Activated CD8-positive, alpha-beta memory T cell treated with anti-CD3 and anti-CD28 coated beads for 36 hours (primary cell): ENCODE results near the gene GEMIN4. TPM values are rescaled to one million over a fixed set of nuclear protein-coding genes. Genes with fewer than 3 reads are reported as not detected.
"Not testable (repeated sequence)": the region's sequence is repeated elsewhere in the genome, so short reads cannot be mapped to it uniquely, and the experiment has no call there.

ENCODE experiments used
- CTCF ChIA-PET: fragments of 350-600 bp; sonication (Branson Sonifier 250); formaldehyde crosslinking; loops from one replicate; lab custom pipeline; 2021; ENCODE audit warnings: antibody characterized with exemption; lab: Charles Lee
- POLR2A ChIA-PET: fragments of 350-600 bp; sonication (Branson Sonifier 250); formaldehyde crosslinking; loops from one replicate; lab custom pipeline; 2021; ENCODE audit warnings: antibody characterized with exemption; lab: Charles Lee
- total RNA-seq, 2 experiments: library from RNA; stranded (reverse); gene quantifications; one replicate each; pipeline ENCODE4 v1.2.3, GENCODE V29; 2021

The GEMIN4 gene
- total RNA-seq, 2 experiments from 2014 or later: 58.3 to 62.5 TPM

DNA sequence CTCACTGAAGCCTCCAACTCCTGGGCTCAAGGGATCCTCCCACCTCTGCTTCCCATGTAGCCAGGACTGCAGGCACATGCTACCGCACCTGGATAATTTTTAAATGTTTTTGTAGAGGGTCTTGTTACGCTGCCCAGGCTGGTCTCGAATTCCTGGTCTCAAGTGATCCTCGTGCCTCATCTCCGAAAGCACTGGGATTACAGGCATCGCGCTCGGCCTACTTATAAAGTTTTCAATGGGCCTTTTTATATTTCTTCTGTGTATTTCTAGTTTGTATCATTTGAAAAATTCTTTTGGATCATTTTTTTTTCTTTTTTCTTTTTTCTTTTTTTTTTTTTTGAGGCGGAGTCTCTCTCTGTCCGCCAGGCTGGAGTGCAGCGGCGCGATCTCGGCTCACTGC lies 27.0 kb downstream of the GEMIN4 start:
- POLR2A ChIA-PET: no interaction called here
- CTCF ChIA-PET: no interaction called here

DNA sequence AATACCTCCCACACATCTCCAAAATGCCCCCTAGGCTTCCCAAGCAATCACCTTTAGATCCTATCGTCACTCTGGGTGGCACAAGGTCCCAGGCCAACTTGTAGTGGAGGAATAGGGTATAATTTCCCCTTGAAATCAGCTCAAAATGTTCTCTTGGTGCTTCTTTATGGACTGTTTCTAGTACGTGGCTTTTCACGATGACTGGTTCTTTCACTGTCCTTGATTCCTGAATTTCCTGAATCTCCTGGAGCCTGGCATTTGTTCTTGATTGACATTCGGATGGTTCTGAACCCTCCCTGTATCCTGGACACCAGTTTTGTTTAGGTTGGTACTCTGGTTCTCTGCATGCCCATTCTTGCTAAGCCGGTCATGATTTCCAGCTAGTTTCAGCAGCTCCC lies 30.5 kb downstream of the GEMIN4 start:
- CTCF ChIA-PET: no interaction called here
- POLR2A ChIA-PET: no interaction called here

DNA sequence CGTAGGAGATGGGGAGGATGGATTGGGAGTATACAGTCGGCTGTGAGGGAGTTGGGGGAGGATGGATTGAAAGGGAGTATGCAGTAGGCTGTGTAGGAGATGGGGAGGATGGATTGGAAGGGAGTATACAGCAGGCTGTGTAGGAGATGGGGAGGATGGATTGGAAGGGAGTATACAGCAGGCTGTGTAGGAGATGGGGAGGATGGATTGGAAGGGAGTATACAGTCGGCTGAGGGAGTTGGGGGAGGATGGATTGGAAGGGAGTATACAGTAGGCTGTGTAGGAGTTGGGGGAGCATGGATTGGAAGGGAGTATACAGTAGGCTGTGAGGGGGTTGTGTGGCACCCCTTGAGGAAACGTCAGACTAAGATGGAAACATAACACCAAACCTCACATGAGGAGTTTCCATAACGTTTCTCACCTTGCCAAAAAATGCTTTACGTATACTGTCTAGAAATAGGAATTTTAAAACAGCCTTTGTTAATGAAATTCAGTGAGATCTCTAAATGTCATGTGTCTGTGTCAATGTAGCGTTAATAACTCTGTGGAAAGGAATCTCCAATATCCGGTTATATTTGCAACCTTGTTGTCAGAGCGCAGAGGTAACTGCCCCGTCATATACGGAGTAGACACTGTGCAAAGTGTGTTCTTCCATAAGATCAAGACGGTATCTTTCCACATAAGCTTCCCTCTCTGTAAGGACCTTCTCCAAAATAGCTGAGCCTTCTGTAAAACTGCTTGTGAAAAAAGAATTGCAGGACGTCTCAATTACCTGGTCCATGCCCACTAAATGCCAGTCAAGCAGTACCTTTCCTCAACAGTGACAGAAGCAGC lies 31.1 kb downstream of the GEMIN4 start:
- POLR2A ChIA-PET: no interaction called here
- CTCF ChIA-PET: no interaction called here

DNA sequence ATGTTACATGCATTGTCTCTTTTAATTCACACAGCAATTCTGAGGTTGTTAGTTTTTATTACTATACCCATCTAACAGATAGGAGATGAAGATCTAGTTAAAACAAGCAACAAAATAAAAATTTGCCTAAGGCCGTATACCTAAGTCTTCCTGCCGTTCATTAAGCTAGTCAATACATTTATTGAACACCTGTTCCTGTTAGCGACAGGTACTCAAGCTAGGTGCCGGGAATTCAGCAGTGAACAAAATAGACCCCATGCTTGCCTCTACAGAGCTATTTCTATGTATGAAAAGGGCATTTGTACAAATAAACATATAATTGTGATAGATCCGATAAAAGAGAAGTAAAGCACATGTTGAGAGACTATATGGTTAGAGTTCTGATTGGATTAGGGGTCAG lies 34.0 kb downstream of the GEMIN4 start:
- CTCF ChIA-PET: interaction anchor here (0.7 kb wide), 1 partner anchor 17 kb away, joined by 5 read pairs; no protein-coding TSS in a partner anchor

DNA sequence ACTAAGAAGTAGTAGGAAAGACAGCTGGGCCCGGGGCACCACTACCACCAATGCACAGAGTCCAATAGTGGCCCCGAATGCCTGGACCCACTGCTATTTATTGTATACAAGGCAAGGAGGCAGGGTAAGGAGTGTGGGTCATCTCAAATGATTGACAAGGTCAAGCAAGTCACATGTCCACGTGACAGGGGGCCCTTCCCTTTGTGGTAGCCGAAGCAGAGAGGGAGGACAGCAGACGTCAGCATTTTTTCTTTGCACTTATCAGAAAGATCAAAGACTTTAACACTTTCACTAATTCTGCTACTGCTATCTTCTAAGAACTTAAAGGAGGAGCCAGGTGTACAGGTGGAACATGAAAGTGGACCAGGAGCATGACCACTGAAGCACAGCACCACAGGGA lies 43.9 kb downstream of the GEMIN4 start:
- ChIA-PET CTCF (no interaction called here), POLR2A (no interaction called here)

More for the DNA sequence above, 34.0 kb downstream of the GEMIN4 start:
- POLR2A ChIA-PET: interaction anchor here (0.6 kb wide), 1 partner anchor 57 kb away, joined by 3 read pairs; no protein-coding TSS in a partner anchor

DNA sequence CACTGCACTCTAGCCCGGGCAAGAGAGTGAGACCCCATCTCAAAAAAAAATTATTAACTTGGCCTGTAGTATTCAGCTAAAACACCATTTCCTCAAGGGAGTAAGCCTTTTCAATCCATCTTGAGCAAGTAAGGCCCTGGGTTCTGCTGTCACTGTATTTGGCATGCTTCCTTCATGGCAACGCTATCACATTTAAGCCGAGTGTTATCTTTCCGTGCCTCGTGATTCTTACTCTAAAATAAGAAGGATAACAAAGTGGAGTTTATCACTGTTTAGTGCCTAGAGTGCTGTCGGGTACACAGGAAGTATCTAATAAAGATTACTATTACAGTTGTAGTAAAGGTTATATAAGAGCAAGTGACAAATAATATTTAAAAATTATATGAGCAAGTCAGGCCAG lies 46.2 kb downstream of the GEMIN4 start:
- POLR2A ChIA-PET: interaction anchor here (0.7 to 0.8 kb wide), 2 partner anchors 9 to 34 kb away, joined by 3 read pairs; no protein-coding TSS in a partner anchor
- CTCF ChIA-PET: interaction anchor here (1.0 to 1.7 kb wide), 2 partner anchors 9 to 24 kb away, joined by 3 to 4 read pairs; partner anchors contain the start of gene VPS53

DNA sequence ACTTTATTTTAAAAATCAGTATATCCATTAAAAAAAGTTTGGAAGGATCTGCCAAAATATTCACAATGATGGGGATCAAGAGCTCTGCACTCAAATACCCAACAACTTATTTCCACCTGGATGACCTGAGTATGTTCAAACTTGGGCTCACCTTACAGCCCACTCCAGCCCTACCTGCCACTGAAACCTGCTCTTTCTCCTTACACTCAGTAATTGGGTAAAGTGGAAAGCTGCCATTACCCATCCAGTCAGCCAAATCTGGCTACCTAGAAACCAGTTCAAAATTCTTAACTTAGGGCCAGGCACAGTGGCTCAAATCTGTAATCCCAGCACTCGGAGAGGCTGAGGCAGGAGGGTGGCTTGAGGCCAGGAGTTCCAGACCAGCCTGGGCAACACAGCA lies 47.1 kb downstream of the GEMIN4 start:
- POLR2A ChIA-PET: interaction anchor here (0.8 kb wide), 1 partner anchor 34 kb away, joined by 3 read pairs; no protein-coding TSS in a partner anchor
- CTCF ChIA-PET: interaction anchor here (1.0 to 1.7 kb wide), 3 partner anchors 10 to 292 kb away, joined by 3 to 4 read pairs (median 3); partner anchors contain the start of gene VPS53

DNA sequence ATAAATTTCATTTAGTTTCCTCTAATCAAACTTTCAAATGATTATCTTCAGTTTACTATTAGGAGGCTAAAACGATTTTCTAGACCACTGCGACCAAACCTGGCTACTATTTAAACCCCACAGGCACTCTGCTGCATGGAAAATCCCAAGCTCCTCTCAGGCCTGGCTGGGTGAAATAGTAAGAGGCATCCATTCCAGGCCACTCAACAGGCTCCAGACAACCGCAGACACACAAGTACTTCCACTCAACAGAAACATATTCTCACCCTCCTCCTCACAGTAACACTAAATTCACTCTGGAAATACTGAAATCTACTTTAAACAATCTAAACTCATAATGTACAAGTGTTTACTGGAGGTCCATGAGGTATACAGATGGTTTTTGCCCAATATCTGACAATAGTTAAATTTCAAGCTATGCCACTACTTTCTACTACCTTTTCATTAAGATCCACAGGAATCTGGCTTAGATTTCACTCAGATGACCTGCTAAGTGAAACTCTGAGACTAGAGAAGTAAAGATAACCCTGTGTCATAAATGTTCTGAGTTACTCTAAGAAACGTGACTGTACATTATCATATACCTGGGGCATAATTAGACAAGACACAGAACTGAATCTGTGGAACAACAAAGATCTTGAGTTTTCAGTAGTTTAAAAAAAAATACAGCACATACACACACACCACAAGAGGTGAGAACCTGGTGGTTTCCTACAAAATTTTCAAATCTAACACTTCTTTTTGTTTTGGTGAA lies 47.8 kb downstream of the GEMIN4 start:
- CTCF ChIA-PET: interaction anchor here (0.7 to 1.7 kb wide), 3 partner anchors 11 to 292 kb away, joined by 3 to 5 read pairs (median 4); partner anchors contain the start of gene VPS53
- POLR2A ChIA-PET: no interaction called here

DNA sequence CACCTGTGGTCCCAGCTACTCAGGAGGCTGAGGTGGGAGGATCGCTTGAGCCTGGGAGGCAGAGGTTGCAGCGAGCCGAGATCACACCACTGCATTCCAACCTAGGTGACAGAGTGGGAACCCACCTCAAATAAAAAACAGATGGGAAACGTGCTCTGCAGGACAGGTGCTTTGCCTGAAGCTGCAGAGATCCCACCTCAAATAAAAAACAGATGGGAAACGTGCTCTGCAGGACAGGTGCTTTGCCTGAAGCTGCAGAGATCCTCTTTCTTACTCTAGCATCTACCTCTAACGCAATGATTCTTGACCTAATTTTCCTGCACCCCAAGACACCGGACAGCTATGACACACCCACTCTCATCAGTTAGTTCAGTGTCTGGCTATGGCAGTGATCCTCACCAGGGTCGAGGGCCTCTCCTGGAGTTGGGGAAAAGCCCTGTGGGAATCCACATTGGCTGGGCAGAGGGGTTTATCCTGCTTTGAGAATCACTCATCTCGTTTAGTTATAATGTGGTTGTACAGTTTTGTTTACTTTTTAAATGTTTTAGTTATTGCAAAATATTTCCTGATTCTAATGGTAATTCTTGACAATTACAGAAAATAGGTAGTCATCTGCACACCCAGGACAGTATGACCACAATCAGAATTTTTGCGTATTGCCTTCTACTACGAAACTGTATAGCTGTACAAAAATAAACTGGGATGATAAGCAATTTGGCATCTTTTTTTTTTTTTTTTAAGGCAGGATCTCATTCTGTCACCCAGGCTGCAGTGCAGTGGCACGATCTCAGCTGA lies 48.8 kb downstream of the GEMIN4 start:
- ChIA-PET POLR2A (no interaction called here), CTCF (interaction anchor here (0.7 to 1.3 kb wide), 2 partner anchors 16 to 285 kb away, joined by 3 to 5 read pairs; no protein-coding TSS in a partner anchor)

DNA sequence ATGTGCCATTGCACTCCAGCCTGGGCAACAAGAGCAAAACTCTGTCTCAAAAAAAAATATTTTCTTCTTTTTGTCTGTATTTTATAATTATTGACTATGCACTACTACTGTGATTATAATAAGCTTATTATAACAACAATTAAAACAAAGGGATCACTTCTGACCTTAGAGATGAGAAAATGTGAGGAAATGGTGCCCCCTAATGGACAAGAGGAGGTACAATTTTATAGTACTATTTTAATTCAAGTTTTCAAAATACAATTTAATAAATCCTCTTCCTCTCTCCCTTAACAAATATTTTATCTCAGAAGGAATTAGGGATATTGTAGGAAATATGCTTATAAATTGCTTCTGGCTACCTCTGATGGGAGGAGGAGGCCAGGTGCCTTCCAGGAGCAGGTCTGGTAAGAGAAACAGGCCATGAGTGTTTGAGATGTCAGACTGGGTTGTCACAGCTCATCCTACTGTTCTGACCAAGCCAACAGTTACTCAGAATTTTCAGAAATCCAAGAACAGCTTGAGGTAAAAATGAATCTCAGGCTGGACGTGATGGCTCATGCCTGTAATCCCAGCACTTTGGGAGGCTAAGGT lies 51.5 kb downstream of the GEMIN4 start:
- POLR2A ChIA-PET: interaction anchor here (1.0 kb wide), 1 partner anchor 52 kb away, joined by 4 read pairs; no protein-coding TSS in a partner anchor
- CTCF ChIA-PET: interaction anchor here (0.5 to 4.5 kb wide), 12 partner anchors 8 to 289 kb away, joined by 3 to 35 read pairs (median 4); partner anchors contain the start of gene VPS53

DNA sequence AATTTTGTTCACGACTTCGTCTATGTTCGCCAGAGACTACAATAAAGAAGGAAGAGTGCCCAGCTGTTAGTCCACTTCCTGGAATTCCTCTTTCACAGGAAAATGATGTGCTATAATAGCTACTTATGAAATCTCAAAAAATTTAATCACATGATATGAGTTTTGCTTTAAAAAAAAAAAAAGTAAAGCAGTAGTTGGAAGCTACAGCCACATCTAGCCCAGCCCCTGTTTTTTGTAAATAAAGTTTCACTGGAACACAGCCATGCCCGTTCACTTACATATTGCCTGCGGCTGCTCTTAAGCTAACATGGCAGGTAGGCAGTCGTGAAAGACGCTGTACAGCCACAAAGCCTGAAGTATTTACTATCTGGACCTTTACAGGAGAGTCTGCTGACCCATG lies 52.7 kb downstream of the GEMIN4 start:
- POLR2A ChIA-PET: interaction anchor here (0.6 to 1.0 kb wide), 2 partner anchors 46 to 54 kb away, joined by 3 to 4 read pairs; no protein-coding TSS in a partner anchor

DNA sequence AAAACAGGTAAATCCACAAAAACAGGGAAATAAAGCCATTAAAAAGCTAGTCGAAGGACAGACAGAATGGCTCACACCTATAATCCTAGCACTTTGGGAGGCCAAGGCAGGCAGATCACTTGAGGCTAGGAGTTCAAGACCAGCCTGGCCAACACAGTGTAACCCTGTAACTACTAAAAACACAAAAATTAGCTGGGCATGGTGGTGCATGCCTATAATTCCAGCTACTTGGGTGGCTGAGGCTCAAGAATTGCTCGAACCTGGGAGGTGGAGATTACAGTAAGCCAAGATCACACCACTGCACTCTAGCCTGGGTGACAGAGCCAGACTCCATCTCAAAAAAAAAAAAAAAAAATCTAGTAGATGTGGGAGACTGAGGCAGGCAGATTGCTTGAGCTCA lies 54.0 kb downstream of the GEMIN4 start:
- POLR2A ChIA-PET: not testable (repeated sequence)
- CTCF ChIA-PET: interaction anchor here (0.6 to 4.5 kb wide), 2 partner anchors 17 to 287 kb away, joined by 3 to 35 read pairs; partner anchors contain the start of gene VPS53

More for the DNA sequence above, 52.7 kb downstream of the GEMIN4 start:
- CTCF ChIA-PET: interaction anchor here (0.8 to 4.5 kb wide), 7 partner anchors 15 to 288 kb away, joined by 3 to 35 read pairs (median 6); partner anchors contain the start of gene VPS53

DNA sequence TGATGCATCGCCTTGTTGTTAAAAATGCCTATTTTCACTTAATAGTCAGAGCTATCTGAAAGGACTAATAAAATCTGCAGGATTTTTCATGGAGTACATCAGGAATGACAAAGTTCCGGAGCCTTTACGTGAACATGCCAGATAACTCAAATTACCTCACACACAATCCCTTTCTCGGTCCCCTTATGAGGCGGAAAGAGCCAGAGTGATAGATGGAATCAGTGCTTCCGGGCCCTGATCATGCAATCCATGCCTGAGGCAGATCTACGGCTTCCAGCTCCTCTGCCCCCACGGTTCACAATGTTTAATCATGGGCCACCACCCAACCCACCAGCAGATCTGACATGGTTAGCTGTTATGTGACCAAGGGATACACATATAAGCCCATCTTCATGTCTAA lies 54.4 kb downstream of the GEMIN4 start:
- POLR2A ChIA-PET: no interaction called here

DNA sequence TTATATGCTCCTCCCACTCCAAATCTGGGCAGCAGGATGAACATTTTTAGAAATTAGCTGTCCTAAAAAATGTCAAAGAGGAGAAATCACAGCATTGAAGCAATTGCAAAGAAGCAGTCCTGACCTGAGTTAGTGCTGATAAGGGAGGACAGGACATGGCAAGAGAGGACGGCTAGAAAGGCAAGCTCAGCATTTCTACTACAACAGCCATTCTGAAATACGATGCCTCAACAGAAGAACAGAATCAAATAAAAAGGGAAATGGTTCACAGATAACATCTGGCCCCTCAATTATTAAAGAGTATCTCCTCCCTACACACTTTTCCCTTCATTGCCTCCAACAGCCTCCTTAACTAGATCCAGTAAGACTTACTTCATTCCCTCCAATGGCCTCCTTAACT lies 55.7 kb downstream of the GEMIN4 start:
- POLR2A ChIA-PET: no interaction called here
- CTCF ChIA-PET: no interaction called here

More for the DNA sequence above, 54.4 kb downstream of the GEMIN4 start:
- CTCF ChIA-PET: interaction anchor here (0.6 to 1.0 kb wide), 2 partner anchors 17 to 285 kb away, joined by 3 to 4 read pairs; partner anchors contain the start of gene VPS53
